EL (cell line): ENCODE results near the gene C9orf43.
"Not testable (repeated sequence)": the region's sequence is repeated elsewhere in the genome, so short reads cannot be mapped to it uniquely, and the experiment has no call there.

Experiments used
- DNase-seq: peaks from one replicate; pipeline ENCODE4 v3.0.0-alpha.2; 2016

Gene C9orf43

DNA sequence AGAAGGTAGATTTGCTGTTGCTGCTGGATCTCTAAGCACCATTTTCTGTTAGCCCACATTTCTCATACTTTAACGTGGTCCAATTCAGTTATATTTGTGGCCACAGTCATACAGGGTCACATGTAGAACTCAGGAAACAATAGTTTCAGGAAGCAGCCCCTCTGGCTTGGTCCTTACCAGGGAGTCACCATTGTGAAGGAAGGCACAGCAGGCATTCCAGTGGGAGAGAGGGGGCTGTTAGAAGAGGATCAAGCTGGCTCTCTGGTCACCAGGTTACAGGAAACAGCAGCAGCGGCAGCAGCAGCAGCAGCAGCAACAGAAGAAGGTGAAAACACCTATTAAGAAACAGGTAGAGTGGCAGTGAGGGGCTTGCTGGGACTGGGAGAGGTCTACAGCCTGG is 14.5 kb downstream of the C9orf43 start:
- DNase-seq = no peak

DNA sequence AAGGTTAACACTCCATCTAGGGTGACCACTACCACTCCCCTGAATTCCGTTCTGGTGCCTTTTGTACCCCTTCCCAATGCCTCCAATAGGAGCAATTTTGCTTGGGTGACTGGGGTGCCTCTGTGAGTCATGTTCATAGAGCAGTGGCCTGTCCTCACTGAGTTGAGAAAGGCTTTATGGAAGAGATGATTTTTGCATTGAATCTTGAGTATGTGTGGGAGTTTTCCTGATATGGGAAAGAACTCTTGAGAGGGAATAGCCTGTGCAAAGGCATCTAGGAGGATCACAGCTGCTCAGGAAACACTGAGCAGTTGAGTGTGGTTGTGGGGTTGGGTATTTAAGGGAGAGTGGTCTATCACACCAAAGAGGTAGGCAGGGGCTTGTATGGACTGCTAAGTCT is 16.2 kb downstream of the C9orf43 start:
- no peak for DNase-seq

DNA sequence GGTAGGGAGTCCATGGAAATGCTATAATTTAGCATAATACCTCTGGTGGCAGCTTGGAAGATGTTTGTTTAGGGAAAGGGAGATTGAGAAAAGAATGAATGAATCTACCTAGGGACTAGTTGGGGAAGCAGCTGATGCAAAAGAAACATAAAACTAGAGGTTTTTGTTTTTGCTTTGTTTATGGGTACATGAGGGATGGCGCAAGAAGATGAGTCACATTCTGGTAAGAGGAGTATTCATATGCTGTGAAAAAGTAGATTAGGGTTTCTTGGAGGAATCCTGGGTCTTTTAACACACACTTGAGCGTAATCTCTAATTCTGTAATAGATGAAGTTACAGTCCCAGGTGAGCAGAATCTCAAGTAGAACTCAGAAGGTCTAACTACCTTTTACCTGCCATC is 17.1 kb downstream of the C9orf43 start:
- DNase-seq = peak; percentile 32

DNA sequence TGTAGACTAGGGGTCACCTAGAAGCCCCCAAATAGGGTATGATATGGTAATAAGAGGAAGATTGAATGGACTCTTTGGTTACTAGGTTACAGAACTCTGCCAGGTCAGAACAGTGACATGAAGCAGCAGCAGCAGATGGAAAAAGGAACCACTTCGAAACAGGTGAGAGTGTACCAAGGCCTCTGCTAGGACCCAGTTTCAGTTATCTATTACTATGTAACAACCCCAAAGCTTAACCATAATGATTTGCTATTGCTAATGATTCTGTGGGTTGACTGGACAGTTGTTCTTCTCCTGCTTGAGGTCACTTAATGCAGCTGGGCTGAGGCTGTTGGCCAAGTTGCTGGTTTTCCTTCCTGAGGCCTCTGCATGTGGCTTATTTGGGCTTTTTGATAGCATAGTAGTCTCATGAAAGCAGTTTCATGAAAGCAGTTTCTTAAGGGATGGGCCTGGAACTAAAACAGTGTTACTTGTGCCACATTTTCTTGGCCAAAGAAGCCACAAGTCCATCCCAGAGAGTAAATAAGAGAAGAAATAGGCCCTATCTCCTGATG is 17.6 kb downstream of the C9orf43 start:
- DNase-seq = no peak

DNA sequence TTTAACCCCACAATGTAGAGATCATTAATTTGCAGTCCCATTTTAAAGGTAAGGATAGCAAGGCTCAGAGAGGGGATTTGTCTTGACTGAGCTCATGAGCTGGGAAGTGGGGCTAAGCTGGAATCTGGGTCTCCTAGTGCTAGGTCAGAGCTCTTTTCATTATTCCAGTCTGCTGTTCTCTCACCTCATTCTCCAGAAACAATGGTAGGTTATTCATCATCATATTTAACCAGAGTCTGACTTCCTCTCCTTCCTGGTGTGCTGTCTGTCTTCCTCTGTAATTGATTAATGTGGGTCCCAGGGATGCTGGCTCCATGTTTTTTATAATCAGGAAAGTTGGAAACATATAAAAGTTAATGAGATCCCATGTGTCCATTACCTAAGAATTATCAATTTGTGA is 20.6 kb downstream of the C9orf43 start:
- no peak for DNase-seq

DNA sequence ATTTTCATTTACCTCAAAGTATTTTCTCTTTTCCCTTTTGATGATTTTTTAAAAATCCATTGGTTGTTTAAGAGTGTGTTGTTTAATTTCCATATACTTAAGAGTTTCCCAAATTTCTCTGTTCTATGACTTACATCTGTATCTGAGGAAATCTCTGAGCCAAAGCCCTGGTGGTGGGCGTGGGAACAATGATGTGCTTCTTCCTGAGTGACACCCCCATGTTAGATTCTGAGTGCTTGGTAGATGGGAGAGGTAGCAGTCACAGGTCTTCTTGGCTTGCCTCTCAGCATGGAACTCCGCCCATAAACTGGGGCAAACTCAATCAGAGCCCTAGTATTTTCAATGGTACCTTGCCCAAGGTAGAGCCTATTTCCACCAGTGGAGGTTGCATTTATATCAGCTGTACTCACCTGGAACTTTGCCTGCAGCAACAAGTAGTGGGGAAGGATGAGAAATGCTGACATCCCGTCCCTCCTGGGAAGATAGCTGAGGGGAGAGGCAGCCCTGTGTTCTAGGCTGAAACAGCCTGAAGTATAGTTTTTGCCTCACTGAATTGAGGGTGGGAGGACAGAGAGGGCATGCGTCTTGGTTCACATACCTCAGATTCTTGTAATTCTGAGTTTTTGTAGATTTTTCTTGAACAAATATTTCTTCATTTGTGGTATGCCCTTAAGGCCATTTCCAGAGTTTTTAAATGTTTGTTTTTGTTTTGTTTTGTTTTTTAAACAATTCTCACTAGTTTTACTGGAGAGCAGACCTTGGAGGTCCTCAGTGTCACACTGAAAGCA is 26.4 kb downstream of the C9orf43 start:
- DNase-seq = peak; percentile 55

DNA sequence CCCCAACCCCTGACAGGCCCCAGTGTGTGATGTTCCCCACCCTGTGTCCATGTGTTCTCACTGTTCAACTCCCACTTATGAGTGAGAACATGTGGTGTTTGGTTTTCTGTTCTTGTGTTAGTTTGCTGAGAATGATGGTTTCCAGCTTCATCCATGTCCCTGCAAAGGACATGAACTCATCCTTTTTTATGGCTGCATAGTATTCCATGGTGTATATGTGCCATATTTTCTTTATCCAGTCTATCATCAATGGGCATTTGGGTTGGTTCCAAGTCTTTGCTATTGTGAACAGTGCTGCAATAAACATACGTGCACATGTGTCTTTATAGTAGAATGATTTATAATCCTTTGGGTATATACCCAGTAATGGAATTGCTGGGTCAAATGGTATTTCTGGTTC is 27.2 kb downstream of the C9orf43 start:
- DNase-seq = not testable (repeated sequence)

DNA sequence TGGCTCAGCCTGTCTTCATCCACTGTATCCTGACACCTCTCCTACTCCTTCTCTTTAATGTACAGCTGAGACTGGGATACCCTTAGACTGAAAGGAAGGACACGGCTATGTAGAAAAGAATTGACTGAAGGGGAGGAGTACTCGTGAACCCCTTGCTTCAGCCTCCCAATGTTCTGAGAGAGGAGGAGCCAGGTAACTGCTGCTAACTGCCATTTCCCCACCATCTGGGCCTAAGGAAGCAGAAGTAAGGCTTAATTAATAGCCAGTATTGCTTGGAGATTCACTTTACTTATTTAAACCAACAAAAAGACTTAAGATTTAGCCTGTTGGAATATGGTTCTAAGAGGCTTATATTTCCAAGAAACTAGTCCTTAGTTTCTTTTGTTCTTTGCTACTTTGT is 34.2 kb downstream of the C9orf43 start:
- no peak for DNase-seq

DNA sequence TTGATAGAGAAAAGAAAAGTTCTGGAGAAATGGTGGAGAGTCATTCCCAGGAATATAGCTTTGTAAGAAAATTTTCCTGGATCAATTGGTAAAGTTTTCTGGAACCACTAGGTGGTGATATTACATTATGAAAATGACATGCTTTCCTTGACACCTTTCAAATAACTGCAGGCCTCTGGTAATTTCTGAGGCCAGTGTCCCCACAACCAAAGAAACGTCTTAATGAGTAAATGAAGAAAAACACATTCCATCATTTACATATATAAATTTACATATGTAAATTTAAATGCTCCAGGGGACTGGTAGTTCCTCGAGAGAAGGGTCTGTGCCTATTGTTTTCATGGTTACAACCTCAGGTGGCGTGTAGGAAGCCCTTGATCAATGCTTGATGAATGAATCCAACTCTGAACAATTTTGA is 35.8 kb downstream of the C9orf43 start:
- DNase-seq = peak; percentile 47

DNA sequence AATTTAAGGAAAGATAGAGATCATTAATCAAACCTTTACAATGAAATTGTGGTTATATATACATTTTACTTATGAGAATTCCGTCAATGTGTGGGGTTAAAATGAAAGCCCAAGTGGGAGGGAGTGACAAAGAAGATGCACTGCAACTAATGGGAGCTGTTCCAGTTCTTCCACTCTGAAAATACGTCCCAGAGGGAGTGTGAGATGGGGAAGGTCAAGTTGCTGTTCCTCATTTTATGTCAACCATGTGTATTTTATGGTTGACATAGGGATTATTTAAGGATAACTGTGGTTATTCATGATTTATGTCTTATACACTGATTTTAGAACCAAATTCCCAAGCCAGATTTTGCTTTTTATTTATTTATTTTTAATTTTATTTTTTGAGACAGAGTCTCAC is 38.8 kb downstream of the C9orf43 start:
- no peak for DNase-seq

DNA sequence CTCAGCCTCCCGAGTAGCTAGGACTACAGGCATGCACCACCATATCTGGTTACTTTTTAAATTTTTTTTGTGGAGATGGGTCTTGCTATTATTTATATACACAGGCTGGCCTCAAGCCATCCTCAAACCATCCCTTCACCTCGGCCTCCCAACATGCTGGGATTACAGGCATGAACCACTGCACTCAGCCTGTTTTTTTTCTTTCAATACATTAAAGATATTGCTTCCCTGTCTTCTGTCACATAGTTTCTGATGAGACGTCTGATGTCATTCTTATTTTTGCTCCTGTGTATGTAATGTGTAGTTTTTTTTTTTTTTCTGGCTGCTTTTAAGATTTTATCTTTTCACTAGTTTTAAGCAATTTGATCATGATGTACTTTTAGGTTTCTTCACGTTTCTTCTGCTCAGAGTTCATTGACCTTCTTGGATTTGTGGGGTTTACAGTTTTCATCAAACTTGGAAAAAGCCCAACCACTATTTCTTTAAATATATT is 41.6 kb downstream of the C9orf43 start:
- no peak for DNase-seq

DNA sequence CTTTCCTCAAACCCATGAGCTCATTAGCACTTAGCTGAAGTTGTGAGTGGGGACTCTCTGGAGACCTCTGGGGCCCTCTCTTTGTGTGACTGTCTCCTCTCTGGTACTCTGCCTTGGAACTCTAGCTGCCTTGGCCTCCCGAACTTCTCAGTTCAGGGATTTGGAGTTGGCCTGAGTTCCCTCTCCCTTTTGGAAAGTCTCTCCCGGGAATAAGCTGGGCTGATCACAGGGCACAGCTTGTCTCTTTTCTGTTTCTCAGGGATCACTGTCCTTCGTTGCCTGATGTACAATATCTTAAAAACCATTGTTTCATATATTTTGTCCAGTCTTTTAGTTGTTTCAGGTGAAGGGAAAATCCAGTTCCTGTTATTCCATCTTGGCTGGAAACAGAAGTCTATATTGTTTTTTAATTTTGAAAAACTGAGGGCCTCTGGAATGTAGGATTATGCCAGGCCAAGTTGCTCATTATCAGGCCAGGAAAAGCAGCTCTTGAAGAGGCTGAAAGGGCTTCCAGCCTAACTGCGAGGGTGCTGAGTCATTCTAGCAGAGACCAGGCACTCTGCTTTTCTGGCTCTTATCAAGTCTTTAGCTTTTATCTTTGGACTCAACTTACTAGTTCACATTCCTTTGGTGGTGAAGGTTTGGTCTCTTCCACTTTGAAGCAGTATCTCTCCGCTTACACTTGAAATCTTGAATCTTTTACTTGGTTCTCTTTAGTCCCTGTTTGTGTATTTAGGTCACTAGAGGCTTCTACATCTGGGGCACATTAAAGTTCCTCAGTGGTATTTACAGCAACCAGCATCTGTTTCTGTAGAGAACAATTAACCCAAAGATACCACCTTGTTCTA is 44.6 kb downstream of the C9orf43 start:
- DNase-seq = peak; percentile 86

DNA sequence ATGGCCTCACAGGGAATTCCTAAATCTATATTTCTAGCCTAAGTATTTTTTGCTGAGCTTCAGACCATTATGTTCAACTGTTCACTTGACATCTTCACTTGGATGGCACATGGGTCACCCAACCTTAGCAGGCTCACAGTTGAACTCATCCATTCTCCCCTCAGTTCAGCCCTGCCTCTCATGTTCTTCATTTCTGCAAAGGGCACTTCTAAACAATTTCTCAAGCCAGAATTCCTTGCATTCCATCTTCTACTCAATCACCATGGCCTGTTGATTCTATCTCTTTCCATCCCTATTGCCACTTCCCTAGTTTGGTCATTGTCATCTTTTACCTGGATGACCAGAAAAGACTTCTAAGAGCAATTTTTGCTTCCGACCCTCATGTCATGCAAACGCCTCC is 45.7 kb downstream of the C9orf43 start:
- peak; percentile 60 for DNase-seq

DNA sequence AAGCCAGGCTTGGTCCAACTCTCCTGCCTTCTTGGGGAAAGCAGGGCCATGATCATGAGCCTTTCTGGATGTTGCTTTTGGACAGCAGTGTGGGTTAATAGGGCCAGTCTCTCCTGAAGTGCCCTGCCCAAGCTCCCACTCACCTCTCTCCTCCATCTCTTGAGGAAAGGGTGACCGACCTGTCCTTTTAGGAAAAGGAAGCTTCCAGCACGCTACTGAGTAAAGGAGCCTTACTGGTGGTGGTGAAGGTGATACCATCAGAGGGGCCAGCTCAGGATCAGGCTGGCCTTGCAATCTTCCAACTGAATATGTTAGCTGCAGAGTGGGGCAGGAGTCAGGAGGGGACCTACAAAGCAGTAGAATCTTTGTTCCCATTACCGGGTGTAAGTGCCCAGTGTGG is 50.7 kb downstream of the C9orf43 start:
- DNase-seq = no peak

DNA sequence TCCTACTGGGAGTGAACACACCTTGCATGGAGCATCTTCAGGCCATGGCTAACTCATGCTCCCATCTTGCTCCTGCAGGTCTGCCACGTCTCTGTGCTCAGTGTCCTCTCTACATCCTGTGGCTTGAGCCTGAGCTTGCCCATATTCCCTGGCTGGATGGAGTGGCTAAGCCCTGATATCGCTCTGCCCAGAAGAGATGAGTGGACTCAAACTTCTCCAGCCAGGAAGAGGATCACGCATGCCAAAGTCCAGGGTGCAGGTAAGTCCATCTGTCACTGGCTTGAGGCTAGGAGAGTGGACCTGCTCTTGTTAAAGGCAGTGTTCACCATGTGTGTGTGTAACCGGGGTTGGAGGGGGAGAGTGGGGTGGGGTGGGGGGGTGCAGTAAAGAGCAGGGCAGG is 51.4 kb downstream of the C9orf43 start:
- DNase-seq = no peak

DNA sequence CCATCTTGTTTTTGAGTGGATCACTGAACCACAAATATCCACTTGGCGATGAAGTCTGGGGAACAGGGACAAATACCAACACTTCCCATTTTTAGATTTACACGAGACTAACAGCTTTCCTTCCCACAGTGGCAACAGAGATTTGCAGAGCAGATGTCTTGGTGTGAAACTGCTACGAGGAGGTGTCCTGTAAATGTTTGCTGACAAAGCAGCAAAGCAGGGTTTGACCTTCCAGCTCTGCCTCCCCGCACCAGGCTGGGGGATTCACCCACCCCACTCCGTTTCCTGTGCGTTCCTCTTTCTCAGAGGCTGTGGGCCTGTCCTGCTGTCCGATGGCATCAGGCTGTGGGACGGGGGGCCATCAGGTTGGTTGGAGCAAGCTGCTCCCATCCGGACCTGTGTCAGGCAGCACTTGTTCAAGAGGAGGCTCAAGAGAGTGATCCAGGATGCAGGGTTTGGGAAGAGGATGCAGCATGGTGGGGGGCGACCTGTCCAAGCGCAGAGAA is 52.3 kb downstream of the C9orf43 start:
- no peak for DNase-seq

DNA sequence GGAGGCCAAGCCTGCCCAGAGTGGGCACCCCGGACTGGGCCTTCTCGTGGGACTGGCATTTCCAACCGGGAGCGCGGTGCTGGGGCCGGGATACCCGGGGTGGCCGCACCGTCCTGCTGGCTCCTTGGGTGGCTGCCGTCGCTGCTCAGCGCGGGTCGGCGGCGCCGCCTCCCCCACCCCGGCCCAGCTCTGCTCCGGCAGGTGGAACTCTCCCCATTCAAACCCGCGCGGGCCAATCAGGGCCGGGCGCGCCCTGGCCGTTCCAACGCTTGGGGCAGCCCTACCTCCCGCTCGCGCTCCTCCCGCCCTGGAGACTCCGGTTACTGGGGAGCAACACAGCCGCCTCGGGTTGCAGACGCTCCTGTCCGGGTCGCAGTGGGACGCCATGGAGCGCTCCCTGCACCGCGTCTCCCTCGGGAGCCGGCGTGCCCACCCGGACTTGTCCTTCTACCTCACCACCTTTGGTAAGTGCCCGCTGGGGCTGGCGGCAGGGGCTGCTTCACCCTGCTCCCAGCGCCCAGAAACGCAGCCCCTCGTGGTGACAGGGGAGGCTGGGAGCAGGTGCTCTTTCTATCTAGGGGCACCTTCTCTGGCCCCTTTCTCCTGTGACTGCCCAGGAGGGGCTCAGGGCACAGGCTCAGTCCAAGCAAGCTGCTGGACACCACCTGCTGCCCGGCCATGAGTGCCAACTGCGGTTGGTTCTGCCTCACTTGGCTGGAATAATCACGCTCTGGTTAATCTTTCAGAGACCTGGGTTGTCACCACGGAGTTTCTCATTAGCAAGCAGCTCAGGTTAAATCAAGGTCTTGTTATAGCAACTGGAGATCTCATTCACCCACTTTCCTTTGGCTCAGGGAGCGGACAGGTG is 53.1 kb downstream of the C9orf43 start, which contains the start of gene RGS3:
Gene RGS3, plus strand, starts transcription at position 310 of the 868 bp plus-strand sequence. Its CDS starts 76 bp downstream, at position 386.
- DNase-seq = no peak

DNA sequence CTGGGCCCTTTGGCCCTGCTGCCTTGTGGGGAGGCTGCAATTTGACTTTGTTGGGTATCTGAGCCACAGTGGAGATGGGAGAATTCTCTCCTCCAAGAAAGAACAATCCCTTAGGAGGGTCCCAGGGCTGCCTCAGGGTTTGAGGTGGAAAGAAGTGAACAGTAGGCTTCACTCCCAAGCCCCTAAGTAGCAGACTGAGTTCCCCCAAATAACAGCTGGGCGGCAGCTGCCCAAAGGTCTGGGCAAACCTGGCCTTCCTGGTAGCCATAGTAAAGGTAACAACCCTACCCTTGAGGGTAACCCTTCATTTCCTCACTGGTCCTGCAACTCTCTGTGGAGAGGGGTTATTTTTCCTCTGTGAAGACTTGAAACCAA is 53.7 kb downstream of the C9orf43 start:
- no peak for DNase-seq

DNA sequence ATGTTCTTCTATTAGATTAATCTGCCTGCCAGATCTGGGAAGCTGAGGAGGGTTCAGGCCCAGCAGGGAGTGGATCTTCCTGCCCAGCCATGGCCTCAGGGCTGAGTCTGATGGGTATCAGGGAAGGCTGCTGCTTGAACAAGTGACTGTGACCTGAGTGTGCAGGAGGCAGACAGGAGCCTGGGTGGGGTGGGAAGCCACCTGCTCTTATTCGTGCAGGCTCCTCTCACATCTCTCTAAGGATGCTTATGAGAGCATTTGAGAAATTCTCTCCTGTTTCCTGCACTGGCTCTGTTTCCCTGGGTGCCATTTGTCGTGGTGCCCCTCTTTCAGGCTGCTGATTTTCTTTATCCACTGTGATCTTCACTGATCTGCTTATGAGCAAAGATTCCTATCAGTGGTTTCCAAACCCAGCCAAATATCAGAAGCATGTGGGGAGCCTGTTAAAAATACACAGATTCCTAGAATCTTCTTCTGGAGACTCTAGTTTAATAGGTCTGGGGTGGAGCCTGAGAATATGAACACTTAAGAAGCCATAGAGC is 55.1 kb downstream of the C9orf43 start:
- no peak for DNase-seq

DNA sequence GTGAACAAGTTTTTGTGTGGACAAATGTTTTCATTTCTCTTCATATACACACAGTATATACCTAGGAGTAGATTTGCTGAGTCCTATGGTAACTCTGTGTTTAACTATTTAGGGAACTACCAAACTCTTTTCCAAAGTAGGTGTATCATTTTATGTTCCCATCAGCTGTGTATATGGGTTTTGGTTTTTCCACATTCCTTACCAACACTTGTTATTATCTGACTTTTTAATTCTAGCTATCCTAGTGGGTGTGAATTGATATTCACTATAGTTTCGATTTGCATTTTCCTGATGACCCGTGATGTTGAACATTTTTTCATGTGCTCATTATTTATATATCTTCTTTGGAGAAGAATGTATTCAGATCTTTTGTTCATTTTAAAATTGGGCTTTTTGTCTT is 56.6 kb downstream of the C9orf43 start:
- no peak for DNase-seq

DNA sequence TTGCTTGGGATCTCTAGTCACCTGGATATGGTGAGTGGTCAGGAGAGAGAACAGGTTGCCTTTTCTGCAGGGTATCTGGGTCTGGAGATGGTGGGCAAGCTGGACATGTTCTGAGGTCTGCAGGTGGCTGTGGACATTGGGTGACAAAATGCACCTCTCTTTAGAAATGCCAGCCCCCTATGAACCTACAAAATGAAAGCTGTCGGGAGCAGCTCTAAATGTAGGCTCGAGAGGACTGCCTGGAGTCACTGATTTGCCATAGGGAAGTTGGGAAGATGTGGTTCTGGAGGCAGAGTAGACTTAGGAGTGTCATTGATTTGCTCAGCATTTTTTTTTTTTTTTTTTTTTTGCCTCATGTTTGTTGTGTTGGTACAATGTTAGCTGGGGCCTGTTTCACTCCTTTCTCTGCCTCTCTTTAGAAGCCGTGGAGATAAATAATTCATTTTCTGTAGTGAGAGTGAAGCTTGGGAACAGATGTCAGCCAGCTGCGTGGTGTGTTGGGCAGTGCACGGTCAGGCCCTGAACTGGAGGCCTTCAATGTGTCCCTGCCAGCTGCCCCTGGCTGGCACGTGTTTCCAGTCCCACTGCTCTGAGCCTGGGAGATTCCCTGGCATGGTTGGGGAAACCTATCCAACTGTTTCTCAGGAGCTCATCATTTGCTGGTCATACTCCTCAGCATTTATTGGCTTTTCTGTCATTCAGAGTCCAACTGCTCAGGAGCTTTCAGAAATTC is 58.3 kb downstream of the C9orf43 start:
- no peak for DNase-seq
